Progenitor cell of endocrine pancreas (in vitro differentiated cells): Measurements from ENCODE around the gene CYP4B1. TPM values are rescaled to one million over a fixed set of nuclear protein-coding genes. Genes with fewer than 3 reads are reported as not detected.

Experiments
- DNase-seq: peaks from one replicate; pipeline ENCODE4 v3.0.0; 2021; ENCODE audit warnings: low spot score; ENCODE audit not compliant: unreplicated experiment
- H3K27ac Mint-ChIP-seq: 2 replicates; pipeline ENCODE4 v1.8.0; 2021; ENCODE audit warnings: mild to moderate bottlenecking, moderate library complexity, mixed read lengths
- H3K27me3 Mint-ChIP-seq: 2 replicates; pipeline ENCODE4 v1.8.0; 2021; ENCODE audit warnings: mixed read lengths
- H3K36me3 Mint-ChIP-seq: 2 replicates; pipeline ENCODE4 v1.8.0; 2022; ENCODE audit warnings: mixed read lengths; ENCODE audit not compliant: insufficient read depth
- H3K4me1 Mint-ChIP-seq: 2 replicates; pipeline ENCODE4 v1.8.0; 2021; ENCODE audit warnings: low read depth, mixed read lengths
- H3K4me3 Mint-ChIP-seq: 2 replicates; pipeline ENCODE4 v1.8.0; 2021; ENCODE audit warnings: low read depth, mild to moderate bottlenecking, moderate library complexity, mixed read lengths
- H3K9me3 Mint-ChIP-seq: 2 replicates; pipeline ENCODE4 v1.8.0; 2021; ENCODE audit warnings: low read depth, mixed read lengths
- CTCF ChIP-seq: fragments of 200-600 bp; sonication (generic); IDR thresholded peaks from one replicate; pipeline ENCODE4 v1.5.0; 2021; ENCODE audit warnings: antibody characterized with exemption, mild to moderate bottlenecking; ENCODE audit not compliant: unreplicated experiment
- total RNA-seq: library from RNA; stranded (reverse); gene quantifications from 2 replicates; pipeline ENCODE4 v1.2.1, GENCODE V29; 2021

The CYP4B1 gene
- total RNA-seq, 1 donor from 2014 or later, result not detected

- DNase-seq, result no peak
- Mint-ChIP-seq H3K9me3 (peaks cover 6% of the 10 kb centered on the region), H3K4me3 (no peak overlapping the region), H3K36me3 (no peaks in the 10 kb centered on the region), H3K27me3 (no peaks in the 10 kb centered on the region), H3K4me1 (peaks cover 2% of the 10 kb centered on the region), H3K27ac (no peak overlapping the region)
- no peak for TF ChIP-seq CTCF
Measured at GRCh38 chr1:46807046-46807972, 8.5 kb downstream of the CYP4B1 start.

- DNase-seq, result no peak
- Mint-ChIP-seq H3K4me3 (no peak overlapping the region), H3K27me3 (no peaks in the 10 kb centered on the region), H3K27ac (no peak overlapping the region), H3K36me3 (no peaks in the 10 kb centered on the region), H3K9me3 (peaks cover 6% of the 10 kb centered on the region), H3K4me1 (peaks cover 2% of the 10 kb centered on the region)
- TF ChIP-seq CTCF, result no peak
Measured at GRCh38 chr1:46809071-46809470, 10.2 kb downstream of the CYP4B1 start.

- TF ChIP-seq CTCF, result no peak
- DNase-seq, result no peak
- no peaks in the 10 kb centered on the region for H3K4me1 Mint-ChIP-seq
Measured at GRCh38 chr1:46809904-46810303, 11.1 kb downstream of the CYP4B1 start.

GRCh38 chr1:46810596-46810995 is 11.8 kb downstream of the CYP4B1 start:
- Mint-ChIP-seq H3K27ac (no peak overlapping the region), H3K27me3 (no peaks in the 10 kb centered on the region), H3K4me1 (no peaks in the 10 kb centered on the region), H3K9me3 (peaks cover 6% of the 10 kb centered on the region), H3K4me3 (no peak overlapping the region), H3K36me3 (no peaks in the 10 kb centered on the region)
- no peak for TF ChIP-seq CTCF
- no peak for DNase-seq

More at GRCh38 chr1:46809904-46810303, 11.1 kb downstream of the CYP4B1 start:
- Mint-ChIP-seq H3K9me3 (peaks cover 6% of the 10 kb centered on the region), H3K27ac (no peak overlapping the region), H3K27me3 (no peaks in the 10 kb centered on the region), H3K36me3 (no peaks in the 10 kb centered on the region), H3K4me3 (no peak overlapping the region)

GRCh38 chr1:46811053-46811452 is 12.2 kb downstream of the CYP4B1 start:
- no peak for DNase-seq
- H3K27ac Mint-ChIP-seq, result no peak overlapping the region
- H3K4me3 Mint-ChIP-seq, result no peak overlapping the region
- peaks cover 6% of the 10 kb centered on the region for H3K9me3 Mint-ChIP-seq
- TF ChIP-seq CTCF, result no peak
- no peaks in the 10 kb centered on the region for H3K36me3 Mint-ChIP-seq
- H3K27me3 Mint-ChIP-seq, result no peaks in the 10 kb centered on the region
- no peaks in the 10 kb centered on the region for H3K4me1 Mint-ChIP-seq
